Measurements from ENCODE around the gene GM2A.

GRCh38 chr5:151274666-151275065 lies 21.7 kb downstream of the GM2A start:
- no peak for TF ChIP-seq CTCF (IDR thresholded peaks at IDR 0.05)
- no peak for TF ChIP-seq POLR2AphosphoS5 (IDR thresholded peaks at IDR 0.05)

All from breast epithelium (tissue), 3 donors.